ENCODE measurements around the gene SENP3.

DNA sequence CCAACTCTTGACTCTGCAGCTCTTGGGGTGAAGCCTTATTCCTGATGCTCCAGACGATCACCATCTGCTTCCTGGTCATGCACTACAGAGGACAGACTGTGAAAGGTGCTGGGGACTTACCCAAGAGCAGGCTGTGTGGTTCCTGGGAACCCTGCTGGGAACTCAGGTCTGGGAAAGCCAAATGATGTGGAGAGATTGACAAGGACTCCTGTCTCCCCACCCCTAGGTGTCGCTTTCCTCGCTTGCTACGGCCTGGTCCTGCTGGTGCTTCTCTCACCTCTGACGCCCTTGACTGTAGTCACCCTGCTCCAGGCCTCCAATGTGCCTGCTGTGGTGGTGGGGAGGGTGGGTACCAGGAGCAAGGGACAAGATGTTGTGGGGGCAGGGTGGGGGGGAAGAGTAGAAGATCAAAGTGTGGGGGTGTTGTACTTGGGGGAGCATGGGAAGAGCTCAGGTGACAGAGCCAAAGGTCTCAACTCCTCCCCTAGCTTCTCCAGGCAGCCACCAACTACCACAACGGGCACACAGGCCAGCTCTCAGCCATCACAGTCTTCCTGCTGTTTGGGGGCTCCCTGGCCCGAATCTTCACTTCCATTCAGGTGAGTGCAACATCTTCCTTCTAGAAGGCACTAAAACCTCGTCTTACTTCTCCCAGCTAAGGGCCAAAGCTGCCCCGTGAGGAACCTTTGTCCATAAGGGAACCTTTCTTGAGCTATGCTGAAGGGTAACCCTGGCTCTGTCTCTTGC lies 25.1 kb downstream of the SENP3 start:
- TF ChIP-seq POLR2AphosphoS5 (IDR thresholded peaks at IDR 0.05; ENCODE audit: low read depth, low read length) = no peak; the same call in 1 of the 2 replicates
- TF ChIP-seq SIN3A (IDR thresholded peaks at IDR 0.05; ENCODE audit: borderline replicate concordance, insufficient read depth, low read length) = no peak

All from PFSK-1 (cell line).